Testis (tissue), 2 donors: ENCODE data around the gene INPP5A.

Experiments
- CTCF ChIP-seq, 3 experiments: fragments of 450-650 bp in 2 of 3; fragments of 200-600 bp in 1 of 3; sonication (generic) in 1 of 3; IDR thresholded peaks; one replicate each; pipeline ENCODE4 v1.5.1; 2016 to 2019; ENCODE audit warnings: antibody characterized with exemption in 3 of 3, mild to moderate bottlenecking in 2 of 3, moderate library complexity in 1 of 3
- POLR2A ChIP-seq: fragments of 450-650 bp; IDR thresholded peaks from one replicate; pipeline ENCODE4 v1.6.1; 2017; ENCODE audit warnings: antibody characterized with exemption, mild to moderate bottlenecking, moderate library complexity

GRCh38 chr10:132582137-132582536 lies 44.5 kb downstream of the INPP5A start:
- TF ChIP-seq CTCF (IDR thresholded peaks at IDR 0.05) (no peak), POLR2A (no peak)
